Type B pancreatic cell (in vitro differentiated cells): Measurements from ENCODE around the gene EGR2. TPM values are rescaled to one million over a fixed set of nuclear protein-coding genes. Genes with fewer than 3 reads are reported as not detected.

ENCODE experiments used
- DNase-seq: peaks from one replicate; pipeline ENCODE4 v3.0.0; 2021; ENCODE audit warnings: mixed read lengths; ENCODE audit not compliant: unreplicated experiment; ENCODE audit errors: extremely low spot score
- H3K27ac Mint-ChIP-seq: 2 replicates; pipeline ENCODE4 v1.8.0; 2021; ENCODE audit warnings: mild to moderate bottlenecking, mixed read lengths
- H3K27me3 Mint-ChIP-seq: 2 replicates; pipeline ENCODE4 v1.8.0; 2021; ENCODE audit warnings: mixed read lengths
- H3K36me3 Mint-ChIP-seq: 2 replicates; pipeline ENCODE4 v1.8.0; 2021; ENCODE audit warnings: mixed read lengths
- H3K4me1 Mint-ChIP-seq: one replicate; pipeline ENCODE4 v1.8.0; 2021; ENCODE audit warnings: mixed read lengths; ENCODE audit not compliant: unreplicated experiment
- H3K4me3 Mint-ChIP-seq: 2 replicates; pipeline ENCODE4 v1.8.0; 2021; ENCODE audit warnings: mild to moderate bottlenecking, mixed read lengths
- H3K9me3 Mint-ChIP-seq: 2 replicates; pipeline ENCODE4 v1.8.0; 2021; ENCODE audit warnings: mixed read lengths
- total RNA-seq: library from RNA; stranded (reverse); gene quantifications from 2 replicates; pipeline ENCODE4 v1.2.1, GENCODE V29; 2021; ENCODE audit warnings: low replicate concordance
- TF ChIP-seq, protein P1 (sequence below): fragments of 200-600 bp; sonication (generic); conservative IDR thresholded peaks from 2 replicates; pipeline ENCODE4 v1.5.0; 2021; ENCODE audit warnings: antibody characterized with exemption, mild to moderate bottlenecking

EGR2 gene
- total RNA-seq, 1 donor from 2014 or later = 26.7 TPM

- DNase-seq = no peak
- H3K36me3 Mint-ChIP-seq = no peaks in the 10 kb centered on the region
- peaks cover 14% of the 10 kb centered on the region for H3K27me3 Mint-ChIP-seq
- TF ChIP-seq, protein P1, sequence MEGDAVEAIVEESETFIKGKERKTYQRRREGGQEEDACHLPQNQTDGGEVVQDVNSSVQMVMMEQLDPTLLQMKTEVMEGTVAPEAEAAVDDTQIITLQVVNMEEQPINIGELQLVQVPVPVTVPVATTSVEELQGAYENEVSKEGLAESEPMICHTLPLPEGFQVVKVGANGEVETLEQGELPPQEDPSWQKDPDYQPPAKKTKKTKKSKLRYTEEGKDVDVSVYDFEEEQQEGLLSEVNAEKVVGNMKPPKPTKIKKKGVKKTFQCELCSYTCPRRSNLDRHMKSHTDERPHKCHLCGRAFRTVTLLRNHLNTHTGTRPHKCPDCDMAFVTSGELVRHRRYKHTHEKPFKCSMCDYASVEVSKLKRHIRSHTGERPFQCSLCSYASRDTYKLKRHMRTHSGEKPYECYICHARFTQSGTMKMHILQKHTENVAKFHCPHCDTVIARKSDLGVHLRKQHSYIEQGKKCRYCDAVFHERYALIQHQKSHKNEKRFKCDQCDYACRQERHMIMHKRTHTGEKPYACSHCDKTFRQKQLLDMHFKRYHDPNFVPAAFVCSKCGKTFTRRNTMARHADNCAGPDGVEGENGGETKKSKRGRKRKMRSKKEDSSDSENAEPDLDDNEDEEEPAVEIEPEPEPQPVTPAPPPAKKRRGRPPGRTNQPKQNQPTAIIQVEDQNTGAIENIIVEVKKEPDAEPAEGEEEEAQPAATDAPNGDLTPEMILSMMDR = no peak
- no peak overlapping the region for H3K27ac Mint-ChIP-seq
- no peaks in the 10 kb centered on the region for H3K4me1 Mint-ChIP-seq
- no peaks in the 10 kb centered on the region for H3K9me3 Mint-ChIP-seq
- no peak overlapping the region for H3K4me3 Mint-ChIP-seq
Observed at GRCh38 chr10:62847433-62847832, 31.3 kb upstream of the EGR2 start.

GRCh38 chr10:62844280-62845011, 28.3 kb upstream of the EGR2 start:
- H3K4me1 Mint-ChIP-seq = no peaks in the 10 kb centered on the region
- H3K9me3 Mint-ChIP-seq = no peaks in the 10 kb centered on the region
- H3K4me3 Mint-ChIP-seq = no peak overlapping the region
- H3K36me3 Mint-ChIP-seq = no peaks in the 10 kb centered on the region
- DNase-seq = no peak
- TF ChIP-seq, protein P1 = no peak
- peaks cover 14% of the 10 kb centered on the region for H3K27me3 Mint-ChIP-seq
- no peak overlapping the region for H3K27ac Mint-ChIP-seq

DNA sequence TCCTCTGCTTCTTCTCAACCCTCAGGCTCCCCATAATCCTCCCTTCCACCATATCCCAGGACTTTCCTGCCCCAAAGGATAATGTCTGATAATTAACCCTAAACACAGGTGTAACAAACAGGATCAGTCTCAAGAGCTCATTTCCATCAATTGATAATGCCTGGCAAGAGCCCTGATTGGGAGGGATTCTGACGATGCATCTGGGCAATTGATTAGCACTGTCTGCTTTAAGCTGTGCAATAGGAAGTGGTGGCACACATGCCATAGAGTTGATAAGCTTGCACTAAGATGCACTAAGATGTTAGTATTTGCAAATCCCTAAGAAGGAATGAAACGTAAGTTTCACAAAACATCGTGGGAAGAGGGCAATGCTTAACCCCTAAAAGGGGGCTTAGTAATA, 27.4 kb upstream of the EGR2 start:
- Mint-ChIP-seq H3K4me1 (no peaks in the 10 kb centered on the region), H3K36me3 (no peaks in the 10 kb centered on the region), H3K27me3 (peaks cover 11% of the 10 kb centered on the region), H3K4me3 (no peak overlapping the region), H3K9me3 (no peaks in the 10 kb centered on the region), H3K27ac (no peak overlapping the region)
- no peak for DNase-seq
- TF ChIP-seq, protein P1 = no peak

- Mint-ChIP-seq H3K4me3 (no peak overlapping the region), H3K4me1 (no peaks in the 10 kb centered on the region), H3K27me3 (peaks cover 11% of the 10 kb centered on the region), H3K9me3 (no peaks in the 10 kb centered on the region), H3K36me3 (no peaks in the 10 kb centered on the region), H3K27ac (no peak overlapping the region)
- TF ChIP-seq, protein P1 = no peak
- no peak for DNase-seq
Observed at GRCh38 chr10:62842983-62843382, 26.8 kb upstream of the EGR2 start.

DNA sequence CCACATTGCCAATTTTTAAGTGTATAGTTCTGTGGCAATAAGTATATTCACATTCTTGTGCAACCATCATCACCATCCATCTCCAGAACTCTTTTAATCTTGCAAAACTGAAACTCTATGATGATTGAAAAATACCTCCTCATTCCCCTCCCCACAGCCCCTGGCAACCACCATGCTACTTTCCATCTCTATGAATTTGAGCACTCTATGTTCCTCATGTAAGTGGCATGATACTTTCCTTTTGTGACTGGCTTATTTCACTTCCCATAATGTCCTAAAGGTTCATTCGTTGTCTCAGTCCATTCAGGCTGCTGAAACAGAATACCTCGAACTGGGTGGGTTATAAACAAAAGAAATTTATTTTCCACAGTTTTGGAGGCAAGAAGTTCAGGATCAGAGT, 23.4 kb upstream of the EGR2 start:
- H3K36me3 Mint-ChIP-seq = no peaks in the 10 kb centered on the region
- H3K27ac Mint-ChIP-seq = no peak overlapping the region
- no peak overlapping the region for H3K4me3 Mint-ChIP-seq
- DNase-seq = no peak
- H3K27me3 Mint-ChIP-seq = peaks cover 11% of the 10 kb centered on the region
- H3K9me3 Mint-ChIP-seq = no peaks in the 10 kb centered on the region
- H3K4me1 Mint-ChIP-seq = no peaks in the 10 kb centered on the region
- TF ChIP-seq, protein P1 = no peak
